ENCODE results near the gene RBMS3. TPM values are rescaled to one million over a fixed set of nuclear protein-coding genes. Genes with fewer than 3 reads are reported as not detected.

Gene RBMS3
- total RNA-seq, 1 donor from 2014 or later, result 33.0 TPM

DNA sequence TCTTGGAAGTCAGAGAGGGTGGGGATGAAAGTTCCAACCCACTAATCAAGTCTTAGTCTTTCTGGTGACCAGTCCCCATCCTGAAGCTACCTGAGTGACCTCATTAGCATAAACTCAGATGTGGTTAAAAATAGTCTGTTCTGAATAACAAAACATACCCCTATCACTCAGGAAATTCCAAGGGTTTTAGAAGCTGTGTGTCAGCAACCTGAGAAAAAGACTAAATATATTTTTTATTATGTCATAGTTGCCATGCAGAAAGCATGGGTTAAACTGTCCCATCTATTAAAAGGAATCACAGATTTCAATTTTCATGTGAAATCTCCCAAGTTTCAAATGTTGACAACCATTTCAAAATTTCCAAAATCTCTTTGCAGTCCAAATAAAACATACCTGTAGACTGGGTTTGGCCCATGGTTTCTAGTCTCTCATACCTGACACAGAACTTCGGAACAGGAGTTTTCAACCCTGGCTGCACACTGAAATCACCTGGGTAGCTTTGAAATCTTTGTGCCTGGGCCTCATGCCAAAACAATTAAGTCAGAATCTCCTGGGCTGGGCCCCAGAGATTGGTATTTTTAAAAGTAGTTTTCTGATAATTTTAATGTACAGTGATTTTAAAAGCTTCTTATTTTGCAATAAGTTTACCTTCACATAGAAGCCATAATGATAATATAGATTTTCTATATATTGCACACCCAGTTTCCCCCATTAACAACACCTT, 476.3 kb downstream of the RBMS3 start:
- peak overlapping the region; percentile 68 for H3K4me2 ChIP-seq (ENCODE audit: low read length)
- Mint-ChIP-seq H3K4me3 (ENCODE audit: unreplicated experiment) (no peak overlapping the region), H3K4me1 (ENCODE audit: low read depth, unreplicated experiment) (peaks cover 53% of the 10 kb centered on the region), H3K9me3 (ENCODE audit: unreplicated experiment) (no peaks in the 10 kb centered on the region), H3K36me3 (ENCODE audit: low read depth, unreplicated experiment) (peaks cover 2% of the 10 kb centered on the region), H3K27ac (ENCODE audit: unreplicated experiment) (peak overlapping the region; percentile 78), H3K27me3 (ENCODE audit: low read depth, unreplicated experiment) (no peaks in the 10 kb centered on the region)
- no peak overlapping the region for H3K4me3 ChIP-seq (ENCODE audit: insufficient read depth, low read depth, low read length)
- TF ChIP-seq, protein P1, sequence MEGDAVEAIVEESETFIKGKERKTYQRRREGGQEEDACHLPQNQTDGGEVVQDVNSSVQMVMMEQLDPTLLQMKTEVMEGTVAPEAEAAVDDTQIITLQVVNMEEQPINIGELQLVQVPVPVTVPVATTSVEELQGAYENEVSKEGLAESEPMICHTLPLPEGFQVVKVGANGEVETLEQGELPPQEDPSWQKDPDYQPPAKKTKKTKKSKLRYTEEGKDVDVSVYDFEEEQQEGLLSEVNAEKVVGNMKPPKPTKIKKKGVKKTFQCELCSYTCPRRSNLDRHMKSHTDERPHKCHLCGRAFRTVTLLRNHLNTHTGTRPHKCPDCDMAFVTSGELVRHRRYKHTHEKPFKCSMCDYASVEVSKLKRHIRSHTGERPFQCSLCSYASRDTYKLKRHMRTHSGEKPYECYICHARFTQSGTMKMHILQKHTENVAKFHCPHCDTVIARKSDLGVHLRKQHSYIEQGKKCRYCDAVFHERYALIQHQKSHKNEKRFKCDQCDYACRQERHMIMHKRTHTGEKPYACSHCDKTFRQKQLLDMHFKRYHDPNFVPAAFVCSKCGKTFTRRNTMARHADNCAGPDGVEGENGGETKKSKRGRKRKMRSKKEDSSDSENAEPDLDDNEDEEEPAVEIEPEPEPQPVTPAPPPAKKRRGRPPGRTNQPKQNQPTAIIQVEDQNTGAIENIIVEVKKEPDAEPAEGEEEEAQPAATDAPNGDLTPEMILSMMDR (IDR thresholded peaks at IDR 0.05; ENCODE audit: insufficient read depth, low read depth, low read length), result no peak
- no peak for TF ChIP-seq EZH2 (IDR thresholded peaks at IDR 0.05; ENCODE audit: insufficient read depth, low read length)
- FAIRE-seq (no peak), DNase-seq (ENCODE audit: low read depth) (peak; percentile 74)
- no peaks in the 10 kb centered on the region for H3K36me3 ChIP-seq (ENCODE audit: insufficient read depth, low read length)
- peak overlapping the region; percentile 28 for H3K9ac ChIP-seq (ENCODE audit: low read length)
- H3K4me1 ChIP-seq (ENCODE audit: insufficient read depth, low read length), result peaks cover 35% of the 10 kb centered on the region
- no peaks in the 10 kb centered on the region for H4K20me1 ChIP-seq (ENCODE audit: insufficient read depth, low read length)
- no peaks in the 10 kb centered on the region for H3K27me3 ChIP-seq (ENCODE audit: insufficient read depth, low read length)
- no peak overlapping the region for H2AFZ ChIP-seq (ENCODE audit: low read depth, low read length)
- H3K79me2 ChIP-seq (ENCODE audit: insufficient read depth, low read length), result no peaks in the 10 kb centered on the region
- H3K27ac ChIP-seq (ENCODE audit: low read depth, low read length), result peak overlapping the region; percentile 72
- no peaks in the 10 kb centered on the region for H3K9me3 ChIP-seq (ENCODE audit: insufficient read depth, low read depth, low read length)

DNA sequence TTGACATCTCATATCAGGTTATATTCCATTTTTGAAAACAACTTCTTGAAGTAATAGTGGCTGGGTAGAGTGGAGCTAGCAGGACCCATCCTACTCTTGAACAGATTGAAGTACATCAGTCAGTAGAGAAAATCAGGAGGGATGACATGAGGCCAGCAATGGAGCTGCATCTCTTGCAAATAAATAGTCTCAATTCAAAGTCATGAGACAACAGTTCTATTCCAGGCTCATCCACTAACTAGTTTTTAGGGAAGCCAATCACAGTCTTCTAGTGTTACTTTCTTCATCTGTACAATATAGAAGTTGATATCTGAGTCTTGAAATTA, 477.2 kb downstream of the RBMS3 start:
- H3K4me1 Mint-ChIP-seq (ENCODE audit: low read depth, unreplicated experiment), result peaks cover 55% of the 10 kb centered on the region
- DNase-seq (ENCODE audit: low read depth), result no peak
- Histone ChIP-seq H3K36me3 (ENCODE audit: insufficient read depth, low read length) (no peaks in the 10 kb centered on the region), H3K9me3 (ENCODE audit: insufficient read depth, low read depth, low read length) (no peaks in the 10 kb centered on the region), H3K79me2 (ENCODE audit: insufficient read depth, low read length) (no peaks in the 10 kb centered on the region), H4K20me1 (ENCODE audit: insufficient read depth, low read length) (no peaks in the 10 kb centered on the region), H2AFZ (ENCODE audit: low read depth, low read length) (no peak overlapping the region), H3K4me3 (ENCODE audit: insufficient read depth, low read depth, low read length) (no peak overlapping the region), H3K4me2 (ENCODE audit: low read length) (peak overlapping the region; percentile 68), H3K9ac (ENCODE audit: low read length) (peak overlapping the region; percentile 73), H3K27ac (ENCODE audit: low read depth, low read length) (peak overlapping the region; percentile 72), H3K27me3 (ENCODE audit: insufficient read depth, low read length) (no peaks in the 10 kb centered on the region), H3K4me1 (ENCODE audit: insufficient read depth, low read length) (peaks cover 35% of the 10 kb centered on the region)
- peaks cover 2% of the 10 kb centered on the region for H3K36me3 Mint-ChIP-seq (ENCODE audit: low read depth, unreplicated experiment)
- FAIRE-seq, result no peak
- no peak for TF ChIP-seq EZH2 (IDR thresholded peaks at IDR 0.05; ENCODE audit: insufficient read depth, low read length)
- TF ChIP-seq, protein P1 (IDR thresholded peaks at IDR 0.05; ENCODE audit: insufficient read depth, low read depth, low read length), result no peak
- H3K4me3 Mint-ChIP-seq (ENCODE audit: unreplicated experiment), result no peak overlapping the region
- peak overlapping the region; percentile 78 for H3K27ac Mint-ChIP-seq (ENCODE audit: unreplicated experiment)
- H3K9me3 Mint-ChIP-seq (ENCODE audit: unreplicated experiment), result no peaks in the 10 kb centered on the region
- no peaks in the 10 kb centered on the region for H3K27me3 Mint-ChIP-seq (ENCODE audit: low read depth, unreplicated experiment)
